Left renal pelvis (tissue), 4 donors: ENCODE data around the gene NHLH1. TPM values are rescaled to one million over a fixed set of nuclear protein-coding genes. Genes with fewer than 3 reads are reported as not detected.

Source experiments
- DNase-seq, 4 donors: peaks; one replicate each; pipeline ENCODE4 v3.0.0-alpha.2; 2013; ENCODE audit warnings: low read depth in 4 of 4, low spot score in 3 of 4
- polyA plus RNA-seq, 4 donors: library from polyadenylated mRNA; unstranded; fragments of 120-200 nt; gene quantifications; one replicate each; pipeline ENCODE4 v1.2.1, GENCODE V29; 2013; ENCODE audit not compliant: insufficient read length in 4 of 4

The NHLH1 gene
- polyA plus RNA-seq = under 1 TPM; 0.06 to 0.34 (median 0.20) TPM

DNA sequence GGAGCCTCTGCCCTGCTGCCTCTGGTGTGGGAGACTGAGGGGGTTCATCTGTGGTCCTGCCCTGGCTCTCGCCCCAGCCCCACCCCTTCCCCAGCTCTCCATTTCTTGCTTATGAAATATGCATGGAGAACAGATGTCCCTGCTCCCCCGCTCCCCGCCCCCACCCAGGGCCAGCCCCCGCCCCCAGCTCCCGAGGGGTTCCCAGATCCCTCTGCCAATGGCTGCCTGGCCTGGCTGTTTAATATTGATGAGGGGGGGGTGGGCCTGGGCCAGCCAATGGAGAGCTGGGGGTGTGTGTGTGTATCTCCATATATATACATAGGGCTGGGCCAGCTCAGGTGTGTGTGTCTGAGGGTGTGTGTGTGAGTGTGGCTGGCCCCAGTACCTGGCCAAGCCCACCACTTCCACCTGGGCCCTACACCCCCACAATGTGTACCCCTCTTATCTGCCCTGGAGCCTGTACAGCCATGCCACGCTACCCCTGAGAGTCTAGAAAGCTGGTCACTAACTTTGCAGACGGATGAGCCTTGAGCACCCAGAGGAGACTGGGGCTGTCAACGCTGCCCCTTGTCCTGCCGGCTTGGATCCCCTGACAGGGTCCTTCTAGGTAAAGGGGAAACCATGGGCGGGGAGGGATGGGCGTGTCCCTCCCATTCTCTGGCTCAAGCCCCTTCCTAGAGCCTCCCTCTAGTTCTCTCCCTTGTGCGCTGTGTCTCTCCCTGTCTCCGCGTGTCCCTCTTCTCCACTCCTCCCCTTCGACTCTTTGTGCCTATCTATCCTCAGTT, at the start of gene NHLH1:
NHLH1 (plus strand) TSS at position 341 of the 785 bp plus-strand sequence. CDS start 3,661 bp downstream, outside the sequence.
- no peak for DNase-seq

DNA sequence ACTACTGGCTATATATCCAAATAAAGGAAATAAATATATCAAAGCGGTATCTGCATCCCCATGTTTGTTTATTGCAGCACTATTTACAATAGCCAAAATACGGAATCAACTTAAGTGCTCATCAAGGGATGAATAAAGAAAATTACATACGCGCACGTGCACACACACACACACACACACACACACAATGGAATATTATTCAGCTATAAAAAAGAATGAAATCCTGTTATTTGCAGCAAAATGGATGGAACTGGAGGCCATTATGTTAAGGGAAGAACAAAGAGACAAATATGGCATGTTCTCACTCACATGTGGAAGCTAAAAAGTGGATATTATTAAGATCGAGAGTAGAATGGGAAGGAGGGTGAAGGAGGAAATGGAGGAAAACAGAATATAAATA, 44.0 kb upstream of the NHLH1 start:
- no peak for DNase-seq

DNA sequence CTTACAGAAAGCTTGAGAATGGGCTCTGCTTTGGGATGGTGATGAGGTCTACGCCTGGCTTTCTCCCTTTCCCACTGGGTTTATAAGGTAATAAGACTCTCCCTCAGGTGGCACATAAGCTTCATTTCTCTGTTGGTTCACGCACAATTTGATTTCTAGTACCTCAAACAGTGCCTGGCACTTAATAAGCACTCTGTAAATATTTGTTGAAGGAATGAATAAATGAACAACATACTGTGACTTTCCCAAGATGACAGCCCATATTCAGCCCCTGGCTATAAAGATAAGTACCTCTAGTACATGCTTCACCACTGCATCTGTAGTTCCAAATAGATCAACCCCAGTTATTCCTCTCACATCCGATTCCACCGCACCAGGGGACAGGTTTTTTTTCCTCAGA, 41.6 kb upstream of the NHLH1 start:
- no peak for DNase-seq

DNA sequence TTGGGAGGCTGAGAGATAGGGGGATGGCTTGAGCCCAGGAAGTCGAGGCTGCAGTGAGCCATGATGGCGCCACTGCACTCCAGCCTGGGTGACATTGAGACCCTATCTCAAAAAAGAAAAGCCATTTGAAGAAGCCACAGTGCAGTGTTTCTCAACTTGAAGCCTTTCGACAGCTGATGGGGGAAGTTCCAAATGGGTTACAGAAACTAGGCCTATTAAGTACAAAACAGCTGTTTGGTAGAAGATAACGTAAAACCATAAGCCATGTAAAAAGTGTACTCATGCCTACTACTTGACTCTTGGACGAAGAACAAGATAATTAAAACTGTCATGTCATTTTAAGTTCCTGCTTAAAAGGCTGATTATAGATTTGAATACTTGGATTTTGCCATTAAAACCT, 40.5 kb upstream of the NHLH1 start:
- no peak for DNase-seq

DNA sequence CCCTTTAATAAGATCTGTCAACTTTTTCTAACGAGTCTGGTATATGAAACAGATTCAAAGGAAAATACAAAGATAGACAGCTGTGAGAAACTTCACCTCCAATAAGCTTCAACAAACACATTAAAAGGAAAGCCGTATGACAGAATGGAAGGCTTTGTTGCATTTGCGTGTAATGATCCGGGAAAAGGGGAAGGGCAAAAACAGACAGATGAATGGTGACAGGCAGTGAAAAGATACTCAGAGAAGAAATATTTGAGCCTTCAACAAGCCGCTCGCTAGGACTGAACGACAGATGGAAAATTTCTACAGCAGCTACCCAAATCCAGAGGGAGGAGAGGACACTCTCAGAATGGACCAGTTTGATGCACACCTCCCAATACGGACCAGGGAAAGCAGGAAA, 38.7 kb upstream of the NHLH1 start:
- DNase-seq = no peak

DNA sequence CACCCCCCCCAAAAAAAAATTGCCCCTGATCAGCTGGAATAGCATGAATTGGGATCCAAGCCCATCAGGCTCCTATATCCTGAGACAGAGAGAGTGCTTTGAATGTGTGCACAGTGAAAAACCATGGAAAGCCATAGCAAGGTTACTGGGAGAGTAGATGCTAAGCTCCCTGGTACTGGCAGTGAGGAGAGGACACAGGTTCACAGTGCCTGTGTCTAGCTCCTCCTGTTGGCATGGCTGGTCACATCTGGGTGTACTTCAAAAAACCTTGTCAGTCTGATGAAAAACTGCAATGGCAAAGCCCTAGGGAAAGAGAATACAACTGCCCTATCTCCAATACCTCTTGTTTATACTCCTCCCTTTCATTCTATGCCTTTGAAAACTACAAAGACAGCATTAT, 36.8 kb upstream of the NHLH1 start:
- no peak for DNase-seq

DNA sequence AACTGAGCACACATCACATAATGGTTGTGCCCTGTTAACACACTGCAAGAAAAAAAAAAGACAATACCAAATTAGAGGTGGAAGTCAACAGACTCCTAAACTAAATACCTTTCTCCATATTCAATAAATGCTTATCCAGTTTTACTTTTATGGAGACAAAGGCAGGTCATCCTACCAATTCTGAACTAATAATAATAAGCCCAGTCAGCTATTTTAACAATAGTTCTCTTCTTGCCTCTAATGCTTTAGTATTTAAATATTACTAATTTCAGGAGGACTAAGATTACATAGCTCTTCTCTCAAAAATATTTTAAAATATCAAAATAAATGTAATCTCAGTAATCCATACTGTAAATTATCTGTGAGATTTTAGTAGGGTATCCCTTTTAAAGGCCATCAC, 34.4 kb upstream of the NHLH1 start:
- no peak for DNase-seq

DNA sequence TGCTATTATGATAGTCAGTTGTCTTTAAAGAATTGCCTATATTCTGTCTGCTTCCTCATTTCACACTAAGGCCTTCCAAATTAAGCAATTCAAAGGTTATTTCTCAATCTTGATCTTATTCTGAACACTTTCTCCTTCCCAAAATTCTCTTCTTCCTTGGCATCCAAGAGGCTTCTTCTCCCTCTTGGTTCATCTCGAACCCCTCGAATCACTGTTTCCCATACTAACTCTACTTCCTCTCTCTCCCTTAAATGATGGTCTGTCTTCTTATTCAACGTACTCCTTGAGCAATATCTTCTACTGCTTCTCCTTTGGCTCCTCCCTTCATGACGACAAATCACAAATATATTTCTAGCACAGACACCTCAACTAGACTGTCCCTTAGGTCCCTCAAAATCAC, 28.3 kb upstream of the NHLH1 start:
- no peak for DNase-seq

DNA sequence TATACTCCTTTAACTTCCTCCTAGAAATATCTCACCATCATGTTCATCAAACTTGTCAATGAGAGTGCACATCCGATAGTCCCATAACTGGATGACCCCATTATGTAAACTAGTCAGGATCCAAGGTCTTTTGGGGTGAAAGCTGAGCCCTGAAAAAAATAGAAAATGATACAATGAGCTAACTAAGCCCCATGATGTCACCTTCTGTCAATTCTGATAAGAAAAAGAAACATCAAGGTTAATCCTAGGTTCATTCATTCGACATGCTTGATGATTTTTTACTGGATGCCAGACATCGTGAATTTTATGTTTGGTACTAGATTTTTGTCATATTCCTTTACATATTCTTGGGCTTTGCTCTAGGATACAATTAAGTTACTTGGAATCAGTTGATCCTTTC, 26.7 kb upstream of the NHLH1 start:
- DNase-seq = no peak

DNA sequence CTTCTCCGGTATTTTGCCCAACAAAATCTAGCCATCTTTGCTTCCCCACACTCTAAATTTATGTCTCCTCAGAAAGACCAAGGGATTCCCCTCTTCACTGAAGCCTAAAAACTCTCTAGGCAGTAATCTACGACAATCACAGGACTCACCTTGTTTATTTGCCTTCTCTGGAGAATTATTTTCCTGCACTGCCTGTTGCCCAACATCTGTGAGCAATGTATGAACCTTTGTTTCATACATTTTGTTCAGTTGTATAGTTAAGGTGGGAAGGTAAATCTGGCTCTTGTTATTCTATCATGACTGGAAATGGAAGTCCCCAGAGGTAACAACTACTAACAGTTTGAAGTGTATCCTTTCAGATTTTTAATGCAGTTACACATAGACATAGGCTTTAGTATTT, 26.0 kb upstream of the NHLH1 start:
- DNase-seq = no peak

DNA sequence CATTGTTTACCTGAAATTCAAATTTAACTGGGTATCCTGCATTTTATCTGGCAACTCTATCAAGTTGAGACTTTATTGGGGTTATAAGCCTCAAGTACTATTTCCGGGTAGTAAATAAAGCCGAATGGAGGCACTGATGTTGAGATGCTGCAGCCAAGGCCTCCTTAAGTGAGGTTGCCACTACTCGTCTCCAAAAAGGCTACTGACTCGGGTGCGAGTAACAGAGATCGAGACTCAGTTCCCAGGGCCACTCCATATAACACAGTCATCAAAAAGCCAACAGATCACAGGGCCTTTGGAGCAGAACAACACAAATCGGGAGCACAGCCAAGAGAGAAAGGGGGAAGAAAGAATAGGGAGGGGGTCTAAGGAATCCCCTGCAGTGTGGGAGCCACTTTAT, 24.3 kb upstream of the NHLH1 start:
- DNase-seq = peak in 3 of 4 donors; percentile 10 to 27 (median 12)

DNA sequence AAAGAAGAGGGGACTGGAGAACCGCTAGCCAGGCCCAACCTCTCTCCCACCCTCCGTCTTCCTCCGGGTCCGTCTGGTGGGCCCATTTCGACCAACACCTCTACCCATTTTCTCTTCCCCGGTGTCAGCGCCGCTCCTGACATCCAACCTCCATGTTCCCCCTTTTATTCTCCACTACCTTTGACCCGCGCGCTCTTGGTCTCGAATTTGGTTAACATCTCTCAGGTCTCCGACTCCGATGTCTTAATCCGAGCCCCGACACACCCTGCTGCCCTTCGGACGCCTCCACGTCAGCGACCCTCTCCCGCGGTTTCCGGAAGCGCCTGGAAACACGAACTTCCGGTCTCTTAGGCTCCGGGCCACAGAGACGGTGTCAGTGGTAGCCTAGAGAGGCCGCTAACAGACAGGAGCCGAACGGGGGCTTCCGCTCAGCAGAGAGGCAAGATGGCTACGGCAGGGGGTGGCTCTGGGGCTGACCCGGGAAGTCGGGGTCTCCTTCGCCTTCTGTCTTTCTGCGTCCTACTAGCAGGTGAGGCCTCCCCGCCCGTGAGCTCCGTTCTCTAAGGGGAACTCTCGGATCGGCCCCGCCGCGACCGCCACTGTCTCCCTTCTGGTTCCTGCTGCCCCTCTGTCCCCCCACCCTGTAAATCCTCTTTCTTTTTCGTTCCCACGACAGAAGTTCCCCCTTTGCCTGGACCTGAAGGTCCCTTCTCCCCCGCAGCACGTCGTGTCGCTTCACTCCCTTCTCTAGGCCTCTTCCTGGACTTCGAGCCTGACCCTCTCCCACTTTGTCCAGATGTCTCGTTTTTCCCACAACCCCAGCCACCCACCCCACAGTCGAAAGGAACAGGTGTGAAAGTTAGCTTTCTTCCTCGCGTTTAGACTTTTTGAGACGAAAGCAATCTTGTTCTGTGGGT, 23.7 kb upstream of the NHLH1 start, which contains the start of the genes COPA and NCSTN:
COPA (minus strand) TSS at position 298 of the 917 bp plus-strand sequence; CDS start at position 218, 80 bp downstream.
NCSTN (plus strand) TSS at position 431 of the 917 bp plus-strand sequence; CDS start at position 445, 14 bp downstream.
- DNase-seq = peak; percentile 82 to 93 (median 91)

DNA sequence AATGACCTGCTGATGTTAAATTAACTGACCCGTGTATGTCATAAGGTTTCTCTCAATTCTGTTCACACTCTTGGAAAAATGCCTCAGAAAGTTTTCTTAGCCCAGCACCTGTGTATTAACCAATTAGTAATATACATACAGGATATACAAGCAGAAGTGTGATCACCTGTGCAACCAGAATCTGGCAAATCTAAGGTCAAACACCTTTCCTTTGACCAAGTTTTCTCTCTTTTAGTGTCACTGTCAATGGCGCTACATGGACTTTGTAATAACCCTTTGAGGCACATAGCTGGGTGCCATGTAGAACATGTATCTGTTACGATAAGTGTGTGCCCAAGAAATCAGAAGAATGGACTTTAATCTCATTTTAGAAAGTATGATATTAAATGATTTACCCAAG, 22.6 kb upstream of the NHLH1 start:
- DNase-seq = no peak

DNA sequence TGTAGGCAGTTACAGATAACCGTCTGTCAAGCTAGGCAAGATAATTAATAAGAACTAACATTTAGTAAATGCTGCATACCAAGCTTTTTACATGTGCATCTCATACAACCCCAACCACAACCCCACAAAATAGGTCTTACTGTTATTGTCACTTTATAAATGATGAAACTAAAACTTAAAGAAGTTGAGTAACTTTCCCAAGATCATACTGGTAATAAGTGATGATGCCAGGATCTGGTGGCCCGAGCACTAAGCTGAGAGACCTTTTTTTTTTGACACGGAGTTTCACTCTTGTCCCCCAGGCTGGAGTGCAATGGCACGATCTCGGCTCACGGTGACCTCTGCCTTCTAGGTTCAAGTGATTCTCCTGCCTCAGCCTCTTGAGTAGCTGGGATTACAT, 21.9 kb upstream of the NHLH1 start:
- DNase-seq = no peak

DNA sequence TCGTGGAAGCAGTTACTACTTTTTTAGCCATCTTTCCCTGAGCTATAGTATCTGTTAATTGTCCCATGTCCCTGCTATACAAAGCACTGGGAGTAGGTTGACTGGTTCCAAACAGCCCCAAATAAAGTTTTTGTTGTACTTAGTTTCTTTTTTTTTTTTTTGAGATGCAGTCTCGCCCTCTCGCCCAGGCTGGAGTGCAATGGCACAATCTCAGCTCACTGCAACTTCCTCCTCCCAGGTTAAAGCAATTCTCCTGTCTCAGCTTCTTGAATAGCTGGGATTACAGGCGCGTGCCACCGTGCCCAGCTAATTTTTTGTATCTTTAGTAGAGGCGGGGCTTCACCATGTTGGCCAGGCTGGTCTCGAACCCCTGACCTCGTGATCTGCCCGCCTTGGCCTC, 20.4 kb upstream of the NHLH1 start:
- no peak for DNase-seq

DNA sequence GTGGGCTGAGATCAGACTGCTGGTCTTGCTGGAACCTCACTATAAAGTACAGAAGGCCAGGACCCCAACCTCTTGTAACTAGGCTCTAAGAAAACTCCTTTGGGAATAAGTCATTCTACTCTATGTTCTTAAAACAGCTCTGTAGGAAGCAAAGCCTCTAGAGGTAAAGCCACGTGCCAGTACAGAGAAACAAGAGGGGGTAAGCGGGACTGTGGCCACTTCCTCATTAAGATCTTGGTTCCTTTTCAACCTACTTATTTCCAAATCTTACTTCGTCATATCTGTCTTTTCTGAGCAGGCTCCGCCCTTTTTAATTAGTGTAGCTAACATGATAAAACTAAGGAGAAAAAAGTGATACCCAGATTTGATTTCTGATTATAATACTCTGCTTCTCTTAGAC, 19.9 kb upstream of the NHLH1 start:
- DNase-seq = no peak

DNA sequence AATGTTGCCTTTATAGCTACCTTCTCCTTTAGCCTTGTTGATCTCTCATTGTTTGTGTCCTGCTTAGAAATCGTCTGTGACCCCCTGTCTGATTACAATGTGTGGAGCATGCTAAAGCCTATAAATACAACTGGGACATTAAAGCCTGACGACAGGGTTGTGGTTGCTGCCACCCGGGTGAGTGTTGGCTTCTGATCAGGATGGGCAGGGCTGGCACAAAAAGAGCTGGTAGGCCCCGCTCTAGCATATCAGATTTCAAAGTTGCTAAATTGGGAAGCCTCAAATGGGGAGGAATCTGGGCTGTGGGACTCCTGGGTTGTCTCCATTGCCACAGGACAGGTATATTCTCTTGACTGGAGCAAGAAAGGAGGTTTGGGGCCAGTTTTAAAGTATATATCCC, 15.2 kb upstream of the NHLH1 start:
- no peak for DNase-seq

DNA sequence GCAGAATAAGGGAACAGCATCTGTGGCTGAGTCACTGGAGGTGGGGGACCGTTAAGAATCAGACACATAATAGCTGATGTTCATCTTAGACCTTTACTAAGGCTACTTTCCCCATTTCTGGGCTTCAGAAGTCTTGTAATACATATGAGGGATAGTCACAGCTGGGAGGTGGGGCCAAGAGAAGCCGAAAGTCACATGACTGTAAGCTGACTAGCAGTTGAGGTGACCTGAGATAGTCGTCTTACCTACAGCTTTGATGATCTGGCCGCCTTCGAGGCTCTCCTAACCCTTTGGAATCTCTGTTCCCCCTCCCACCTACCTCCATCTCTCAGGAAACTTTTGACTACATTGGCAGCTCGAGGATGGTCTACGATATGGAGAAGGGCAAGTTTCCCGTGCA, 14.3 kb upstream of the NHLH1 start:
- DNase-seq = no peak

DNA sequence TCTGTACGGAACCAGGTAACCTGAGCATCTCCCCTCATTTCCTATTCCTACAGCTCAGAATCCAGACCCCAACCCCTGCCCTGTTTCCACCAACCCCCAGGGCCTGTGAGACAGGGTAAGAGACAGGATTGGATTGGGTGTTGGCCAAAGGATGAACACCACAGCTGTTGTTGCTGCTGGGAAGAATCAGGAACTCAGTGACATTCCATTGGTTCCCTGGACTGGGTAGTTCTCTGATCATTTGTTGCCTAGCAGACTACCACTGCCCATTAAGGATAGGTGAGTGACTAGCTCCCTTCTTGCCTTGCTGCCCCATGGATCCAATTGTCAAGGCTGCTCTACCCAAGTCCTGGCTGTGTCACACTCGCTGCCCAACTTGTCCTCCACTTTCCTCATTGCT, 13.6 kb upstream of the NHLH1 start:
- DNase-seq = no peak

DNA sequence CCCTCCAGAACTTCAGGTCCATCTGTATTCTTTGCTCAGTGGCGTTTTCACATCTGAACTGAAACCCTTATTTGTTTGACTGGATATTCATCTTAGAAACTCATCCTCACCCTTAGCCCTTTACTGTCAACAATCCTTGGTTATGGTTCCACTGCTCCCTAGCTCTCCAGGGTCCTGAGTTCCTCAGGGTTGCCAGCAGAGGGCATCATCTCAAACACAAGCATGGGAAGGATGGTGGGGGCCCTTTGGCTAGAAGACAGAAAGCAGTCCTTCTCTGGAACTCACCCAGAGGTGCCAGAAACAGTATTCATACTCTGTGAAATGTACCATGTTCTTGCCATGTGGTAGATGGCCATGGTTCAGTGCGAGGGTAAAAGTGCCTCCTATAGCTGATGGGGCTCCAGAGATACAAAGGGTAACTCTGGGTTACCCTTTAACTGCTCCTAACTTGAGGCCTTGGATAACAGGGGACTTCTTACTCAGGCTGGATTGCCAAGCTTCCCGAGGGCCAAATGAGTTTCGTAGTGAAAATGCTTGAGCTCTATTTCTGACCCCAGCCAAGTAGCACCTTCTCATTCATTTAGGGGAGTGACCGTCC, 12.4 kb upstream of the NHLH1 start:
- DNase-seq = no peak
